Measurements from ENCODE around the gene CDKAL1.

DNA sequence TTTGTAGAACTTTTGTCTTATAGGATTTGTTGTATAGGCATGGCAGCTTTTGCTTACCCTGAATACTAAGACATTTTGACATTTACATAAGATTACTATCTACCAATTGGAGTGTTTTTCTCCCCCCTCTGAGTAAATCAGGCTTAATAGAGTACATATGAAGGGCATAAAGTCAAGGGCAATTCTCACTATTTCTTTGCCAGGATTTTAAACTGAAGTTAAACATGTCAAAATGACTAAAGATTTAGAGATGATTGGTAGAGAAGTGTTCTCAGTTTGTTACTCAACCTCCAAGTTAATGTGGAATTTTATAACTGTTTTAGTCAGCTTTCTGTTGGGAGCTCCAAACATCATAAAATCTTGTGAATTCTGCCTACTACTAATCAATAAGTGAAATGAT is 157.8 kb downstream of the CDKAL1 start:
- TF ChIP-seq, protein P1, sequence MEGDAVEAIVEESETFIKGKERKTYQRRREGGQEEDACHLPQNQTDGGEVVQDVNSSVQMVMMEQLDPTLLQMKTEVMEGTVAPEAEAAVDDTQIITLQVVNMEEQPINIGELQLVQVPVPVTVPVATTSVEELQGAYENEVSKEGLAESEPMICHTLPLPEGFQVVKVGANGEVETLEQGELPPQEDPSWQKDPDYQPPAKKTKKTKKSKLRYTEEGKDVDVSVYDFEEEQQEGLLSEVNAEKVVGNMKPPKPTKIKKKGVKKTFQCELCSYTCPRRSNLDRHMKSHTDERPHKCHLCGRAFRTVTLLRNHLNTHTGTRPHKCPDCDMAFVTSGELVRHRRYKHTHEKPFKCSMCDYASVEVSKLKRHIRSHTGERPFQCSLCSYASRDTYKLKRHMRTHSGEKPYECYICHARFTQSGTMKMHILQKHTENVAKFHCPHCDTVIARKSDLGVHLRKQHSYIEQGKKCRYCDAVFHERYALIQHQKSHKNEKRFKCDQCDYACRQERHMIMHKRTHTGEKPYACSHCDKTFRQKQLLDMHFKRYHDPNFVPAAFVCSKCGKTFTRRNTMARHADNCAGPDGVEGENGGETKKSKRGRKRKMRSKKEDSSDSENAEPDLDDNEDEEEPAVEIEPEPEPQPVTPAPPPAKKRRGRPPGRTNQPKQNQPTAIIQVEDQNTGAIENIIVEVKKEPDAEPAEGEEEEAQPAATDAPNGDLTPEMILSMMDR (IDR thresholded peaks at IDR 0.05) = no peak
- TF ChIP-seq POLR2A (IDR thresholded peaks at IDR 0.05) = no peak
- no peak for TF ChIP-seq POLR2AphosphoS5 (IDR thresholded peaks at IDR 0.05)

All from prostate gland (tissue), 2 donors.